ENCODE measurements around the gene NPRL2. TPM values are rescaled to one million over a fixed set of nuclear protein-coding genes. Genes with fewer than 3 reads are reported as not detected.

Gene NPRL2
- total and polyA plus RNA-seq, 2 of the 8 experiments (the other 6 are each of a cell fraction or from before 2014, with no cell fraction given), result 28.4 to 51.4 TPM

DNA sequence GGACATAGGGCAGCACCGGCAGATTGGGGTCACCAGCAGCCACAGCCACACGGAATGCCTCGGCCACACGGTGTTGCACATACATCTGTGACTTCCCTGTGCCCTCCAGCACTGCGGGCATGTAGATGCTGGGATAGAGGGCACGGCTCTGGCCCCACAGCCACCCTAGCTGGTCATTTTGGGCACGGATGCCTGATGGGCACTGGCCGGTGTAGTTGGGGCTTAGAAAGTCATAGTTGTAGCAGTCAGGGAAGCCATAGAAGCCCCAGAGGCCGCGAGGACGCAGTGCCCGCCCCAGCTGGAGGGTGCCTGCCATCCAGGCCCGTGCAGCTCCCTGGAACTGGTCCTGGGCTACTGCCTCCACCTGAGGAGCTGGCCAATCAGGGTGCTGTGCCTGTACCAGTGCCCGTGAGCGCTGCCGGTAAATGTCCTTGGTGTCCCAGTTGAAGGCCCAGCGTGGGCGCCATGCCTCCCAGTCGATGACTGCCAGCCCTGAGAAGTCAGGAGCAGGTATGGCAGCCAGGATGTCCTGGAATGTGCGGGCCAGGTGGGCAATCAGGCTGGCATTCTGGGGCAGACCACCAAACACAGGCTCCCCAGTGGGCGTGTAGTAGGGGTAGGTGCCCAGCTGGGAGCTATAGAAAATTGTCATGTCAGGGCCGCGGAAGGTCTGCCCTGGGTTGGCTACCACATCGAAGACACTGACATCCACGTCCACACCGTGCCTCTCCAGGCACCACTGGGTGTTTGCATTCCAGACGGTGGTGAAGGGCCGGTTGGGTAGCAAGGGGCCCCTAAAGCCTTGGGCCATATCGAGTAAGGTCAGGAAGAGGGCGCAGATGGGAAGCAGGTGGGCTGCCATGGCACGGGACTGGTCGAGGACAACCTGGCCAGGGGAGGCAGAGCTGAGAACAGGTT, 48.2 kb downstream of the NPRL2 start:
- Histone ChIP-seq H3K14ac (ENCODE audit: insufficient read length) (no peak overlapping the region), H3K18ac (ENCODE audit: extremely low read depth, low read length) (no peak overlapping the region), H3K79me2 (ENCODE audit: control insufficient read depth in 1 of 2, insufficient read depth in 2 of 2, low read length in 2 of 2) (no peaks in the 10 kb centered on the region), H3K4me2 (ENCODE audit: insufficient read depth in 1 of 2, low read depth in 2 of 2, low read length in 2 of 2) (no peak overlapping the region; a peak in 1 of 4 replicates), H2BK120ac (replicated peaks; ENCODE audit: low read depth, low read length) (no peak overlapping the region), H3K27ac (ENCODE audit: low read depth, low read length) (no peak overlapping the region), H3K9ac (replicated peaks in 1 of 4; ENCODE audit: extremely low read depth in 1 of 4, low read depth in 3 of 4, low read length in 3 of 4) (no peak overlapping the region; a peak in 1 of 7 replicates), H4K5ac (ENCODE audit: insufficient read length, low read depth, low read length) (no peak overlapping the region), H2BK12ac (ENCODE audit: low read depth, low read length) (peak overlapping the region; percentile 77; the same call in 1 of the 2 replicates), H2BK20ac (ENCODE audit: low read length) (no peak overlapping the region), H3K4ac (replicated peaks; ENCODE audit: insufficient read length, low read depth, low read length) (no peak overlapping the region), H3K9me3 (ENCODE audit: insufficient read depth in 2 of 2, low read depth in 1 of 2, low read length in 1 of 2) (peaks cover 6 to 8% of the 10 kb centered on the region in 2 experiments; a peak in 3 of 4 replicates), H4K20me1 (replicated peaks in 1 of 2; ENCODE audit: control insufficient read depth in 1 of 2, insufficient read depth in 2 of 2, low read length in 2 of 2) (peaks cover 0 to 2% of the 10 kb centered on the region in 2 experiments), H4K91ac (replicated peaks; ENCODE audit: insufficient read length, low read length) (peak overlapping the region; percentile 12), H2BK5ac (ENCODE audit: low read depth, low read length) (peak overlapping the region; percentile 32; the same call in 1 of the 2 replicates), H3K23me2 (ENCODE audit: low read depth, low read length) (peaks cover 5% of the 10 kb centered on the region; the same call in 1 of the 2 replicates), H4K8ac (ENCODE audit: extremely low read depth, insufficient read depth, low read length) (peak overlapping the region; percentile 41), H3K56ac (replicated peaks; ENCODE audit: insufficient read length, low read depth, low read length) (no peak overlapping the region), H3K23ac (ENCODE audit: insufficient read length) (no peak overlapping the region), H3K27me3 (replicated peaks in 1 of 4; ENCODE audit: control insufficient read depth in 3 of 4, extremely low read depth in 1 of 4, insufficient read depth in 3 of 4, low read length in 3 of 4) (no peaks in the 10 kb centered on the region; a peak in 1 of 7 replicates), H2AK5ac (ENCODE audit: low read depth, low read length) (peak overlapping the region; percentile 26; the same call in 1 of the 2 replicates), H3K36me3 (ENCODE audit: control insufficient read depth in 2 of 4, insufficient read depth in 4 of 4, low read length in 3 of 4) (no peaks in the 10 kb centered on the region), H3K4me3 (ENCODE audit: extremely low read depth in 1 of 4, insufficient read depth in 2 of 4, low read depth in 3 of 4, low read length in 4 of 4) (no peak overlapping the region), H3K4me1 (replicated peaks in 1 of 4; ENCODE audit: control insufficient read depth in 3 of 4, insufficient read depth in 4 of 4, low read length in 3 of 4) (peaks cover 0 to 26% (median 12%) of the 10 kb centered on the region in 4 experiments; a peak in 6 of 7 replicates), H3K79me1 (ENCODE audit: low read depth, low read length) (no peaks in the 10 kb centered on the region), H2AFZ (ENCODE audit: low read length) (no peak overlapping the region), H2BK15ac (ENCODE audit: low read length) (0 out of 2 replicates have a peak overlapping the region, but pooled peaks have one; percentile 25)
- DNase-seq (ENCODE audit: low read depth in 1 of 2, low spot score in 2 of 2) (no peak), FAIRE-seq (no peak)
- TF ChIP-seq POLR2A (IDR thresholded peaks at IDR 0.05; ENCODE audit: control extremely low read depth in 1 of 2, low read depth in 2 of 2, low read length in 2 of 2), result no peak
- TF ChIP-seq EP300 (IDR thresholded peaks at IDR 0.05; ENCODE audit: borderline replicate concordance in 1 of 2, low read depth in 2 of 2, low read length in 2 of 2), result no peak
- no peak for TF ChIP-seq TAF1 (IDR thresholded peaks at IDR 0.05; ENCODE audit: low read depth, low read length)
- TF ChIP-seq BCL11A (IDR thresholded peaks at IDR 0.05; ENCODE audit: low read depth in 2 of 2, low read length in 2 of 2), result no peak
- TF ChIP-seq TEAD4 (IDR thresholded peaks at IDR 0.05; ENCODE audit: low read depth, low read length), result no peak
- WGBS, 2 experiments (ENCODE audit: extremely low coverage in 1 of 2, insufficient coverage in 1 of 2, insufficient read length in 1 of 2, insufficient replicate concordance in 2 of 2, low coverage in 1 of 2, low lambda C conversion rate in 2 of 2, missing lambda C conversion rate in 1 of 2), result 89% methylated on average over 32 of the region's 32 CpGs; no CpG with 5 or more reads in 1 of the 2 experiments
- ChIA-PET CTCF (ENCODE audit: partially characterized antibody) (interaction anchor here (0.7 to 3.6 kb wide), 10 partner anchors 8 to 232 kb away, joined by 3 to 24 read pairs (median 4); partner anchors contain the start of genes HYAL2 and IFRD2), POLR2A (ENCODE audit: partially characterized antibody) (interaction anchor here (0.6 to 11.3 kb wide), 8 partner anchors 10 to 76 kb away, joined by 3 to 149 read pairs (median 4); partner anchors contain the start of genes HYAL2, IFRD2 and TUSC2)

Data from H1 (cell line).